Liver (tissue), 9 donors: ENCODE results near the gene C1orf21. TPM values are rescaled to one million over a fixed set of nuclear protein-coding genes. Genes with fewer than 3 reads are reported as not detected.

ENCODE experiments used
- DNase-seq: peaks from one replicate; pipeline ENCODE4 v3.0.0-alpha.2; 2017; ENCODE audit warnings: low spot score
- H3K27ac ChIP-seq, 2 donors: one replicate each; pipeline ENCODE4 v1.7.0; 2013; ENCODE audit warnings: inconsistent platforms in 2 of 2, low read length in 2 of 2, control low read depth in 1 of 2, low read depth in 1 of 2, mild to moderate bottlenecking in 1 of 2
- H3K27me3 ChIP-seq, 4 donors: one replicate each; pipeline versions ENCODE4 v1.6.1 to v1.7.0; 2013; ENCODE audit warnings: low read length in 3 of 4, inconsistent platforms in 1 of 4, mild to moderate bottlenecking in 1 of 4, moderate library complexity in 1 of 4; ENCODE audit not compliant: control insufficient read depth in 4 of 4, insufficient read depth in 4 of 4
- H3K36me3 ChIP-seq, 4 donors: one replicate each; pipeline versions ENCODE4 v1.6.1 to v1.7.0; 2013; ENCODE audit warnings: low read length in 3 of 4, mild to moderate bottlenecking in 3 of 4, low read depth in 1 of 4, moderate library complexity in 1 of 4; ENCODE audit not compliant: control insufficient read depth in 4 of 4, insufficient read depth in 3 of 4
- H3K4me1 ChIP-seq, 4 donors: one replicate each; pipeline versions ENCODE4 v1.6.1 to v1.7.0; 2013; ENCODE audit warnings: low read length in 3 of 4, mild to moderate bottlenecking in 3 of 4, moderate library complexity in 1 of 4; ENCODE audit not compliant: control insufficient read depth in 4 of 4, insufficient read depth in 4 of 4
- H3K4me3 ChIP-seq, 3 donors: one replicate each; pipeline versions ENCODE4 v1.6.1 to v1.7.0; 2013; ENCODE audit warnings: low read length in 3 of 3, control low read depth in 1 of 3, low read depth in 1 of 3, mild to moderate bottlenecking in 1 of 3
- H3K9ac ChIP-seq, 2 donors: one replicate each; pipeline ENCODE4 v1.7.0; 2013; ENCODE audit warnings: low read length in 2 of 2, mild to moderate bottlenecking in 2 of 2, moderate library complexity in 2 of 2, control low read depth in 1 of 2, low read depth in 1 of 2
- H3K9me3 ChIP-seq, 4 donors: one replicate each; pipeline versions ENCODE4 v1.6.1 to v1.7.0; 2013; ENCODE audit warnings: low read length in 3 of 4; ENCODE audit not compliant: control insufficient read depth in 4 of 4
- EGR1 ChIP-seq, 2 donors: IDR thresholded peaks; 2 replicates each; pipeline ENCODE4 v1.6.1; 2016 to 2018; ENCODE audit warnings: antibody characterized with exemption in 2 of 2, low read depth in 2 of 2
- FOXA1 ChIP-seq: IDR thresholded peaks from 2 replicates; pipeline ENCODE4 v1.6.1; 2016; ENCODE audit warnings: antibody characterized with exemption
- FOXA2 ChIP-seq: IDR thresholded peaks from 2 replicates; pipeline ENCODE4 v1.6.1; 2016; ENCODE audit warnings: antibody characterized with exemption
- GABPA ChIP-seq, 2 donors: IDR thresholded peaks in 1 of 2; conservative IDR thresholded peaks in 1 of 2; 2 replicates each; pipeline ENCODE4 v1.6.1; 2016; ENCODE audit warnings: antibody characterized with exemption in 2 of 2, mild to moderate bottlenecking in 1 of 2, moderate library complexity in 1 of 2
- HNF4A ChIP-seq, 2 donors: conservative IDR thresholded peaks; 2 replicates each; pipeline ENCODE4 v1.6.1; 2016; ENCODE audit warnings: antibody characterized with exemption in 2 of 2, mild to moderate bottlenecking in 2 of 2
- HNF4G ChIP-seq: IDR thresholded peaks from 2 replicates; pipeline ENCODE4 v1.6.1; 2016; ENCODE audit warnings: antibody characterized with exemption
- JUND ChIP-seq, 2 donors: IDR thresholded peaks; 2 replicates each; pipeline ENCODE4 v1.6.1; 2016; ENCODE audit warnings: antibody characterized with exemption in 2 of 2
- NR2F2 ChIP-seq: IDR thresholded peaks from 2 replicates; pipeline ENCODE4 v1.6.1; 2016; ENCODE audit warnings: antibody characterized with exemption
- RAD21 ChIP-seq, 2 donors: IDR thresholded peaks; 2 replicates each; pipeline ENCODE4 v1.6.1; 2016; ENCODE audit warnings: antibody characterized with exemption in 2 of 2, mild to moderate bottlenecking in 2 of 2
- REST ChIP-seq: IDR thresholded peaks from 2 replicates; pipeline ENCODE4 v1.6.1; 2016; ENCODE audit warnings: antibody characterized with exemption, mild to moderate bottlenecking
- RXRA ChIP-seq, 2 donors: IDR thresholded peaks; 2 replicates each; pipeline ENCODE4 v1.6.1; 2017 to 2018; ENCODE audit warnings: antibody characterized with exemption in 2 of 2, mild to moderate bottlenecking in 1 of 2
- SP1 ChIP-seq: IDR thresholded peaks from 2 replicates; pipeline ENCODE4 v1.6.1; 2018; ENCODE audit warnings: antibody characterized with exemption, mild to moderate bottlenecking
- TAF1 ChIP-seq: conservative IDR thresholded peaks from 2 replicates; pipeline ENCODE4 v1.6.1; 2016; ENCODE audit warnings: antibody characterized with exemption, mild to moderate bottlenecking
- YY1 ChIP-seq: IDR thresholded peaks from 2 replicates; pipeline ENCODE4 v1.6.1; 2016; ENCODE audit warnings: antibody characterized with exemption, mild to moderate bottlenecking
- ZBTB33 ChIP-seq: IDR thresholded peaks from 2 replicates; pipeline ENCODE4 v1.6.1; 2016; ENCODE audit warnings: antibody characterized with exemption
- WGBS: extraction: QIAGEN DNeasy Blood & Tissue Kit; methylation state at CpG from one replicate; pipeline ENCODE4 v1.1.7; 2013; 5-methylcytosine and 5-hydroxymethylcytosine counted together
- polyA plus RNA-seq, 2 donors: library from polyadenylated mRNA; stranded (reverse) in 1 of 2; unstranded in 1 of 2; fragments of 200-250 nt in 1 of 2; fragments of >200 nt in 1 of 2; fragmentation: Nextera tagmentation in 1 of 2; extraction: Ambion mirVana in 1 of 2; gene quantifications; one replicate each; pipeline versions ENCODE4 v1.2.1 to v1.2.3, GENCODE V29; 2013 to 2015
- total RNA-seq, 2 donors: library from RNA; depleted of rRNA; stranded (reverse); fragments of >200 nt; gene quantifications; one replicate each; pipeline ENCODE4 v1.2.3, GENCODE V29; 2014
- TF ChIP-seq, protein P1 (sequence below): fragments of 150-350 bp; IDR thresholded peaks from 2 replicates; pipeline ENCODE4 v1.5.1; 2017; ENCODE audit warnings: improper control_type of control experiment, low read depth, low read length; ENCODE audit not compliant: missing input control
- TF ChIP-seq, protein P2 (sequence below): IDR thresholded peaks from 2 replicates; pipeline ENCODE4 v1.6.1; 2016; ENCODE audit warnings: antibody characterized with exemption
- TF ChIP-seq, protein P3 (sequence below): IDR thresholded peaks from 2 replicates; pipeline ENCODE4 v1.6.1; 2016; ENCODE audit warnings: antibody characterized with exemption
- donor health status: healthy.
- donor health status: healthy.
- donor health status: healthy.
- donor health status: healthy.
- donor health status: healthy.

Gene C1orf21
- total and polyA plus RNA-seq, 4 donors: 2.3 to 21.3 (median 13.4) TPM

GRCh38 chr1:184632415-184633175 lies 245.8 kb downstream of the C1orf21 start:
- Histone ChIP-seq H3K9ac (no peak overlapping the region), H3K36me3 (no peaks in the 10 kb centered on the region), H3K9me3 (no peaks in the 10 kb centered on the region), H3K27me3 (no peaks in the 10 kb centered on the region), H3K27ac (peak overlapping the region; percentile 36 to 78), H3K4me1 (peaks cover 23 to 54% (median 39%) of the 10 kb centered on the region in 4 donors), H3K4me3 (no peak overlapping the region)
- no peak for DNase-seq
- 46% methylated on average over 8 of the region's 8 CpGs for WGBS
- TF ChIP-seq ZBTB33 (peak; percentile 76), TAF1 (no peak), HNF4A (conservative IDR thresholded peaks at IDR 0.05) (peak; percentile 75 to 76), FOXA1 (peak; percentile 92), REST (peak; percentile 78), JUND (IDR thresholded peaks at IDR 0.05) (peak; percentile 51 to 89), RXRA (IDR thresholded peaks at IDR 0.05) (peak; percentile 92 to 96), YY1 (peak; percentile 96), HNF4G (peak; percentile 44), NR2F2 (no peak), GABPA (IDR thresholded peaks at IDR 0.05 in 1 of 2, conservative IDR thresholded peaks at IDR 0.05 in 1 of 2) (no peak), SP1 (peak; percentile 98), EGR1 (IDR thresholded peaks at IDR 0.05; ENCODE audit: low read depth in 2 of 2) (no peak), RAD21 (IDR thresholded peaks at IDR 0.05) (peak; percentile 22 to 37), FOXA2 (peak; percentile 96)
- TF ChIP-seq, protein P1, sequence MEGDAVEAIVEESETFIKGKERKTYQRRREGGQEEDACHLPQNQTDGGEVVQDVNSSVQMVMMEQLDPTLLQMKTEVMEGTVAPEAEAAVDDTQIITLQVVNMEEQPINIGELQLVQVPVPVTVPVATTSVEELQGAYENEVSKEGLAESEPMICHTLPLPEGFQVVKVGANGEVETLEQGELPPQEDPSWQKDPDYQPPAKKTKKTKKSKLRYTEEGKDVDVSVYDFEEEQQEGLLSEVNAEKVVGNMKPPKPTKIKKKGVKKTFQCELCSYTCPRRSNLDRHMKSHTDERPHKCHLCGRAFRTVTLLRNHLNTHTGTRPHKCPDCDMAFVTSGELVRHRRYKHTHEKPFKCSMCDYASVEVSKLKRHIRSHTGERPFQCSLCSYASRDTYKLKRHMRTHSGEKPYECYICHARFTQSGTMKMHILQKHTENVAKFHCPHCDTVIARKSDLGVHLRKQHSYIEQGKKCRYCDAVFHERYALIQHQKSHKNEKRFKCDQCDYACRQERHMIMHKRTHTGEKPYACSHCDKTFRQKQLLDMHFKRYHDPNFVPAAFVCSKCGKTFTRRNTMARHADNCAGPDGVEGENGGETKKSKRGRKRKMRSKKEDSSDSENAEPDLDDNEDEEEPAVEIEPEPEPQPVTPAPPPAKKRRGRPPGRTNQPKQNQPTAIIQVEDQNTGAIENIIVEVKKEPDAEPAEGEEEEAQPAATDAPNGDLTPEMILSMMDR: no peak
- TF ChIP-seq, protein P2, sequence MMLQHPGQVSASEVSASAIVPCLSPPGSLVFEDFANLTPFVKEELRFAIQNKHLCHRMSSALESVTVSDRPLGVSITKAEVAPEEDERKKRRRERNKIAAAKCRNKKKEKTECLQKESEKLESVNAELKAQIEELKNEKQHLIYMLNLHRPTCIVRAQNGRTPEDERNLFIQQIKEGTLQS: peak; percentile 41
- TF ChIP-seq, protein P3, sequence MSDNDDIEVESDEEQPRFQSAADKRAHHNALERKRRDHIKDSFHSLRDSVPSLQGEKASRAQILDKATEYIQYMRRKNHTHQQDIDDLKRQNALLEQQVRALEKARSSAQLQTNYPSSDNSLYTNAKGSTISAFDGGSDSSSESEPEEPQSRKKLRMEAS: peak; percentile 65
